ENCODE results near the gene UBIAD1.

UBIAD1 gene

GRCh38 chr1:11311816-11312755 lies 39.1 kb downstream of the UBIAD1 start:
- no peak for TF ChIP-seq ZNF274 (IDR thresholded peaks at IDR 0.05; ENCODE audit: low read depth, low read length)
- TF ChIP-seq SUZ12 (IDR thresholded peaks at IDR 0.05; ENCODE audit: extremely low read depth, insufficient read depth, insufficient read length): no peak
- no peak for TF ChIP-seq YY1 (IDR thresholded peaks at IDR 0.05; ENCODE audit: insufficient read depth, insufficient read length)
- no peaks in the 10 kb centered on the region for H3K9me3 ChIP-seq (ENCODE audit: insufficient read depth, low read length)
- H3K4me3 ChIP-seq (ENCODE audit: insufficient read length, low read depth): no peak overlapping the region
- peaks cover 2% of the 10 kb centered on the region for H3K4me1 ChIP-seq (ENCODE audit: insufficient read depth, insufficient read length)
- H3K9ac ChIP-seq (ENCODE audit: insufficient read length, low read depth): peak overlapping the region; percentile 38
- no peaks in the 10 kb centered on the region for H3K27me3 ChIP-seq (ENCODE audit: insufficient read depth, insufficient read length)
- H3K36me3 ChIP-seq (ENCODE audit: insufficient read depth, insufficient read length, low read length): no peaks in the 10 kb centered on the region
- DNase-seq (ENCODE audit: low read depth, low spot score): no peak

DNA sequence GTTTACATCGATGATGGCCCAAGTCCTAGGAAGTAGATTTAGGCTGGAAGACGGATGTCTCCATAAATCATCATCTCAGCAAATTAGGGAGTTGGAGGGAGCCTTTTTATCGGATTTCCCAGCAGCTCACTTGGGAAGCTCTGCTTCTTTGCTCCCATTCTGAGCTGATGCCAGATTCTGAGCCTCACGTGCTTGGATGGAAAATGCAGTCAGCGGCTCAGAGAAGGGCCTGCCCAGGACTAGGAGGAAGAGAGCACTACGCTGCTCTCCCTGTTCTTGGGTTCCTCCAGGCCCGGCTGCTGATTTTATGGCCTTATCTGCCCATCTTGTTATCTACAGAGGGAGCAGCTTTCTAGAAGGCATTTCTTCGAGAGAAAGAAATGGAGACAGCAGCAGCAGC lies 42.0 kb downstream of the UBIAD1 start:
- DNase-seq (ENCODE audit: low read depth, low spot score): no peak
- Histone ChIP-seq H3K4me3 (ENCODE audit: insufficient read length, low read depth) (no peak overlapping the region), H3K4me1 (ENCODE audit: insufficient read depth, insufficient read length) (peaks cover 2% of the 10 kb centered on the region), H3K9ac (ENCODE audit: insufficient read length, low read depth) (no peak overlapping the region), H3K27me3 (ENCODE audit: insufficient read depth, insufficient read length) (no peaks in the 10 kb centered on the region), H3K36me3 (ENCODE audit: insufficient read depth, insufficient read length, low read length) (no peaks in the 10 kb centered on the region), H3K9me3 (ENCODE audit: insufficient read depth, low read length) (no peaks in the 10 kb centered on the region)
- TF ChIP-seq SUZ12 (IDR thresholded peaks at IDR 0.05; ENCODE audit: extremely low read depth, insufficient read depth, insufficient read length) (no peak), ZNF274 (IDR thresholded peaks at IDR 0.05; ENCODE audit: low read depth, low read length) (no peak), YY1 (IDR thresholded peaks at IDR 0.05; ENCODE audit: insufficient read depth, insufficient read length) (no peak)

DNA sequence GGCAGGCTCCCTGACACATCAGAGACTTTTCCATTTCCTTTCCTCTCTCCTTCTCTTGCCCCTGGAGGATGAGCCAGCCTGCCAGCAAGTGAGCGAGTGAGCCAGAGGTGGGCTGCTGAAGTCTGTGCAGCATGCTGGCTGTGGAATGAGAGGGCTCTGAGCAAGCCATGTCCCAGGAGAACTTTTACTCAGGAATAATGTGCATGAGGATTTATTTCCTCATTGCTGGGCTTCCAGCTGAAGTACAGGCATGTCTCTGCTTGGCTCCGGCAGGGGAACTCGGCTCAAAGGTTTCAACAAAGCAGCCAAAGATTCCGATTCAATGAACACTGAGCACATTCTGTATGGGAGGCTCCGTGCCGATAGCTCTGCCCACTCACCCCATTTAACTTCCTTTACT lies 43.7 kb downstream of the UBIAD1 start:
- peaks cover 2% of the 10 kb centered on the region for H3K4me1 ChIP-seq (ENCODE audit: insufficient read depth, insufficient read length)
- TF ChIP-seq ZNF274 (IDR thresholded peaks at IDR 0.05; ENCODE audit: low read depth, low read length) (no peak), YY1 (IDR thresholded peaks at IDR 0.05; ENCODE audit: insufficient read depth, insufficient read length) (no peak), SUZ12 (IDR thresholded peaks at IDR 0.05; ENCODE audit: extremely low read depth, insufficient read depth, insufficient read length) (no peak)

DNA sequence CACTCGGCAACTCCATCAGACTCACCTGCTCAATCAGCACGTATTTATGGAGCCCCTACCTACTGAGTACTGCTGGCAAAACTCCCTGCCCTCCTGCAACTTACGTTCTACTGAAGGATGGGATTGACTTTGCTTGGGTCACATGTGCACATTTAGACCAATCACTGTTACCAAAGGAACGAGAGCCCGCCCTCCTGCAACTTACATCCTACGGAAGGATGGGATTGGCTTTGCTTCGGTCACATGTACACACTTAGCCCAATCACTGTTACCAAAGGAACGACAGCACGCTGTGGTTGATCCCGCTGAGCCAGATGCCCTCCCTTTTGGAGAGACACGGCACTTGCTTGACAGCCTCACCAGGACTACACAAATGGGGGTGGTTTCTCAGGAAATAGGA lies 46.0 kb downstream of the UBIAD1 start:
- Histone ChIP-seq H3K36me3 (ENCODE audit: insufficient read depth, insufficient read length, low read length) (no peaks in the 10 kb centered on the region), H3K4me3 (ENCODE audit: insufficient read length, low read depth) (no peak overlapping the region), H3K4me1 (ENCODE audit: insufficient read depth, insufficient read length) (peaks cover under 1% of the 10 kb centered on the region), H3K9ac (ENCODE audit: insufficient read length, low read depth) (no peak overlapping the region), H3K27me3 (ENCODE audit: insufficient read depth, insufficient read length) (no peaks in the 10 kb centered on the region), H3K9me3 (ENCODE audit: insufficient read depth, low read length) (no peaks in the 10 kb centered on the region)
- TF ChIP-seq YY1 (IDR thresholded peaks at IDR 0.05; ENCODE audit: insufficient read depth, insufficient read length) (no peak), ZNF274 (IDR thresholded peaks at IDR 0.05; ENCODE audit: low read depth, low read length) (no peak), SUZ12 (IDR thresholded peaks at IDR 0.05; ENCODE audit: extremely low read depth, insufficient read depth, insufficient read length) (no peak)
- no peak for DNase-seq (ENCODE audit: low read depth, low spot score)

More for the DNA sequence above, 43.7 kb downstream of the UBIAD1 start:
- H3K4me3 ChIP-seq (ENCODE audit: insufficient read length, low read depth): no peak overlapping the region
- no peaks in the 10 kb centered on the region for H3K36me3 ChIP-seq (ENCODE audit: insufficient read depth, insufficient read length, low read length)
- no peaks in the 10 kb centered on the region for H3K9me3 ChIP-seq (ENCODE audit: insufficient read depth, low read length)
- H3K27me3 ChIP-seq (ENCODE audit: insufficient read depth, insufficient read length): no peaks in the 10 kb centered on the region
- H3K9ac ChIP-seq (ENCODE audit: insufficient read length, low read depth): no peak overlapping the region
- DNase-seq (ENCODE audit: low read depth, low spot score): no peak

GRCh38 chr1:11320153-11320936 lies 47.3 kb downstream of the UBIAD1 start:
- H3K27me3 ChIP-seq (ENCODE audit: insufficient read depth, insufficient read length): no peaks in the 10 kb centered on the region
- H3K9me3 ChIP-seq (ENCODE audit: insufficient read depth, low read length): no peaks in the 10 kb centered on the region
- DNase-seq (ENCODE audit: low read depth, low spot score): peak; percentile 28
- no peak overlapping the region for H3K4me3 ChIP-seq (ENCODE audit: insufficient read length, low read depth)
- no peaks in the 10 kb centered on the region for H3K36me3 ChIP-seq (ENCODE audit: insufficient read depth, insufficient read length, low read length)
- no peak overlapping the region for H3K9ac ChIP-seq (ENCODE audit: insufficient read length, low read depth)
- no peak for TF ChIP-seq ZNF274 (IDR thresholded peaks at IDR 0.05; ENCODE audit: low read depth, low read length)
- TF ChIP-seq SUZ12 (IDR thresholded peaks at IDR 0.05; ENCODE audit: extremely low read depth, insufficient read depth, insufficient read length): no peak
- TF ChIP-seq YY1 (IDR thresholded peaks at IDR 0.05; ENCODE audit: insufficient read depth, insufficient read length): no peak
- peaks cover 6% of the 10 kb centered on the region for H3K4me1 ChIP-seq (ENCODE audit: insufficient read depth, insufficient read length)

DNA sequence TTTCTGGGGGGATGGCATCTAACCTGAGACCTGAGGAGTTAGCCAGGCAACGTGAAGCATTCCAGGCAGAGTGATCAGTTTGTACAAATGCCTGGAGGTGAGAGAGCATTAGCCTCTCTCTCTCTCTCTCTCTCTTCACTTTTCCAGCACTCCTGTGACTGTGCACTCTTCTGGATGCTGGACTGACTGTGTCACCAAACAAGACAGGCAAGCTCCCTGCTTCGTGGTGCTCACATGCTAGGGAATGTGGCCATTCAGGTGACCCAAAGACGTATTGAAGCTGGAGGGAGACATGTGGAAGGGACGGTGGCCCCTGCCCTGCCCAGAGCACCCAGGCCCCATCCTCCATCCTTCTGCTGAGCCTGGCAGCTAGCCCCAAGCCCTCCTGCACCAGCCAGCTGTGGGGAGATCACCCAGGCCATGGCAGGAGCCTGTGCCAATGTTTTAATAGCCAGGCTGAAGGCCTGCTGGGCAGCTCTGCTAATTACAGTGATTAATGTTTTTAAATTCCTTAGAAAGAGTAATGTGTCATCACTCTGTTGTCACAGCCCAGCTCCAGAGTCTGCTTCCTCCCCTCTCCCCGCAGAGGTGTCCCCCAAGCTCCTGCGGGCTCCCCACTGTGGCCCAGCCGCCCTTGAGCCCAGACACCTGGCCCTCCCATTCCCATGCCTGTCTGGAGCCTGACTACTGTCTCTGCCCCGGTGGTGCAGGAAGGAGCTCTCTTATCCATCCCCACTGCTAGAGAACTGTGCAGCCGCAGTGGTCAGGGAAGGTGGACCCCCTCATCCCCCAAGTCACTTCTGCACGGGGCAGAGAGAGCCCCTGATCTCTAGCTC lies 48.9 kb downstream of the UBIAD1 start:
- no peak for TF ChIP-seq YY1 (IDR thresholded peaks at IDR 0.05; ENCODE audit: insufficient read depth, insufficient read length)
- no peak for TF ChIP-seq ZNF274 (IDR thresholded peaks at IDR 0.05; ENCODE audit: low read depth, low read length)
- no peak for TF ChIP-seq SUZ12 (IDR thresholded peaks at IDR 0.05; ENCODE audit: extremely low read depth, insufficient read depth, insufficient read length)
- DNase-seq (ENCODE audit: low read depth, low spot score): no peak
- Histone ChIP-seq H3K36me3 (ENCODE audit: insufficient read depth, insufficient read length, low read length) (no peaks in the 10 kb centered on the region), H3K27me3 (ENCODE audit: insufficient read depth, insufficient read length) (no peaks in the 10 kb centered on the region), H3K9ac (ENCODE audit: insufficient read length, low read depth) (no peak overlapping the region), H3K9me3 (ENCODE audit: insufficient read depth, low read length) (no peaks in the 10 kb centered on the region), H3K4me1 (ENCODE audit: insufficient read depth, insufficient read length) (peaks cover 6% of the 10 kb centered on the region), H3K4me3 (ENCODE audit: insufficient read length, low read depth) (no peak overlapping the region)
